Stimulated activated CD8-positive, alpha-beta memory T cell treated with anti-CD3 and anti-CD28 coated beads, Interleukin-7, amount 100 ng/mL, for 4 hours (primary cell): ENCODE data around the gene RNASE4.
"Not testable (repeated sequence)": the region's sequence is repeated elsewhere in the genome, so short reads cannot be mapped to it uniquely, and the experiment has no call there.

Source experiments
- DNase-seq, 2 donors: peaks; one replicate each; pipeline ENCODE4 v3.0.0-alpha.2; 2020; ENCODE audit warnings: low read depth in 2 of 2

RNASE4 gene

GRCh38 chr14:20683891-20684661, at the start of gene RNASE4:
RNASE4 (plus strand) TSS chr14:20684560; CDS start chr14:20699372, 14,812 bp downstream.
- DNase-seq = peak; percentile 68 to 74

GRCh38 chr14:20641591-20641990, 42.8 kb upstream of the RNASE4 start, which contains the start of gene OR6S1:
OR6S1 (minus strand) TSS chr14:20641691; CDS start chr14:20641691, 0 bp downstream.
- DNase-seq = no peak

GRCh38 chr14:20642182-20642581, 42.2 kb upstream of the RNASE4 start:
- no peak for DNase-seq

- DNase-seq = not testable (repeated sequence)
These were observed 41.6 kb upstream of the RNASE4 start for GRCh38 chr14:20642755-20643154.

GRCh38 chr14:20644520-20644919, 39.8 kb upstream of the RNASE4 start:
- no peak for DNase-seq

- no peak for DNase-seq
These were observed 38.9 kb upstream of the RNASE4 start for GRCh38 chr14:20645481-20645880.

- DNase-seq = no peak
These were observed 31.1 kb upstream of the RNASE4 start for GRCh38 chr14:20652996-20653975.

- no peak for DNase-seq
These were observed 28.5 kb upstream of the RNASE4 start for GRCh38 chr14:20655851-20656250.

GRCh38 chr14:20656274-20656673, 28.1 kb upstream of the RNASE4 start:
- no peak for DNase-seq

- no peak for DNase-seq
These were observed 26.8 kb upstream of the RNASE4 start for GRCh38 chr14:20657216-20658211.

GRCh38 chr14:20658246-20658645, 26.1 kb upstream of the RNASE4 start:
- DNase-seq = no peak

- no peak for DNase-seq
These were observed 25.0 kb upstream of the RNASE4 start for GRCh38 chr14:20659336-20659735.

GRCh38 chr14:20659813-20660395, 24.5 kb upstream of the RNASE4 start:
- DNase-seq = no peak

- DNase-seq = no peak
These were observed 23.2 kb upstream of the RNASE4 start for GRCh38 chr14:20661197-20661596.

- peak; percentile 54 to 58 for DNase-seq
These were observed 21.2 kb upstream of the RNASE4 start for GRCh38 chr14:20662968-20663732.

- DNase-seq = not testable (repeated sequence)
These were observed 17.9 kb upstream of the RNASE4 start for GRCh38 chr14:20666400-20666961.

GRCh38 chr14:20667957-20668356, 16.4 kb upstream of the RNASE4 start:
- DNase-seq = no peak

- DNase-seq = no peak
These were observed 15.4 kb upstream of the RNASE4 start for GRCh38 chr14:20668969-20669368.

- no peak for DNase-seq
These were observed 12.6 kb upstream of the RNASE4 start for GRCh38 chr14:20671597-20672283.
